NCI-H128 (cell line): ENCODE measurements around the gene TTC17.

ENCODE experiments used
- DNase-seq: peaks from one replicate; lab custom pipeline; 2025; ENCODE audit not compliant: unreplicated experiment; lab: John Stamatoyannopoulos, UW

Gene TTC17

DNA sequence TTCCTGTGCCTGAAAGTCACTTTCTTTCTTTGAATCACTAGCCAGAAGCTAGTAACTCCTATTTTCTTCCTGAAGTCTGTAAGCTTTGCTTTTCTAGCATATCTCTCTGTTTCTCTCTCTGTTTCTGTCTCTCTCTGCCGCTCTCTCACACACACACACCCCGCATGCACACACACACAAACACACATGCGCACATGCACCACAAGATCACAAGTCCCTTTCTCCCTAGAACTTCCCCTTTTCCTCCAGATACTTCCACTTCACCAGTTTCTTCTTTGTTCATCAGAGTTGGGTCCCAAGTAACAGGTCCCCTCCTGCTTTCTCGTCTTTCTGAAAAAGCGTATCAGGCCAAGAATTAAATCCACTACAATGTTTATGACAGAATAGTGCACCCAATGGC is 173.3 kb downstream of the TTC17 start:
- no peak for DNase-seq

GRCh38 chr11:43537833-43538615 is 179.3 kb downstream of the TTC17 start:
- DNase-seq = no peak

DNA sequence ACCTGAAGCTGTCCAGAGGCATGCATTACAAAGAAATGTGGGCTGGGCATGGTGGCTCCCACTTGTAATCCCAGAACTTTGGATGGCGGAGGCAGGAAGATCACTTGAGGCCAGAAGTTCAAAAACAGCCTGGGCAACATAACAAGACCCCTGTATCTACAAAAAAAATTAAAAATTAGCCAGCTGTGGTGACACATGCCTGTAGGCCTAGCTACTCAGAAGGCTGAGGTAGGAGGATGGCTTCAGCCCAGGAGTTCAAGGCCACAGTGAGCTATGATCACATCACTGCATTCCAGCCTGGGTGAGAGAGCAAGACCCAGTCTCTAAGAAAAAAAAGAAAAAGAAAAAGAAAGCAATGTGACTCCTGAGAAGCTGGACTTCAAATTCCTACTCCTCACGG is 183.3 kb downstream of the TTC17 start:
- DNase-seq = no peak

DNA sequence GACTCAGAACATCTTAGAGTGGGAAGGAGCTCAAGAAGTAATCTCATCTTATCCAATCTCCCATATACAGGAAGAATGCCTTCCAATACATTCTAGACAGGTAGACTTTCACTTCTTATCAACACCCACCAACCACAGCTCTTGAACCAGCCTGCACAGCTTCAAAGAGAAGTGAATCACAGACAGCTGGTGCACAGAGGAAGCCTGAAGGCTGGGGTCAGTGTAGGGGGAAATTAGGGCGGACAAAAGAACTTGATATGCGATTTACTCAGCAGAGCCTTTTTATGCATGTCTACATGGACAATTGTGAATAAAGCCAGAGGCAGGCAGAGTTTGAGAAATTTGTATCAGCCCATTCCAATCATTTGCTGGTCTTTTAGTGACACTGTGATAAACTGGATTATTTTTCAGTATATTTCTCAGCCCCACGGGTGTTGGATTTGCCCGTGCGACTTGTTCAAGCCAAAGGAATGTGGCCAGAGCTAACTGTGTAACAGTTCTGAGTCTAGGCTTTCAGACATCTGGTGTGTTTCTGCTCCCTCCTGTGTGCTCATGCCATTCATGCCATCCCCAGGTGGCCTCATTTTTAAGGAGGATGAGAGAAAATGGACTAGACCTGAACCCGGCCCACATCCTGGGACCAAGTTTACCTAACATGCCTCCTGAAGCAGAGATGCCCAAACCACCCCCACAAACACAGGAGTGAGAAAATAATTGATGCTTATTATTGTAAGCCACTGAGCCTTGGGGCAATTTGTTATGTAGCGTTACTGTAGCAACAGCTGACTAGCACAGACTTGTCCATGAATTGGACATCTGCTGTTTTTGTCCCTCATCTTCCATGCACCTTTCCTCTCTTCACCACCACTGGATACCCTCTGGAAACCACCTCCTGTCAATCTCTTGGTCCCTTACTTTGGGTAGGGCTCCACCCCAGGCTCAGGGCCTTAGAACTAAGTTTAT is 184.3 kb downstream of the TTC17 start:
- DNase-seq = no peak
